ENCODE data around the gene SLIT3. TPM values are rescaled to one million over a fixed set of nuclear protein-coding genes. Genes with fewer than 3 reads are reported as not detected.

Gene SLIT3
- total RNA-seq, 2 experiments from 2014 or later: 0.15 TPM; not detected in 1

DNA sequence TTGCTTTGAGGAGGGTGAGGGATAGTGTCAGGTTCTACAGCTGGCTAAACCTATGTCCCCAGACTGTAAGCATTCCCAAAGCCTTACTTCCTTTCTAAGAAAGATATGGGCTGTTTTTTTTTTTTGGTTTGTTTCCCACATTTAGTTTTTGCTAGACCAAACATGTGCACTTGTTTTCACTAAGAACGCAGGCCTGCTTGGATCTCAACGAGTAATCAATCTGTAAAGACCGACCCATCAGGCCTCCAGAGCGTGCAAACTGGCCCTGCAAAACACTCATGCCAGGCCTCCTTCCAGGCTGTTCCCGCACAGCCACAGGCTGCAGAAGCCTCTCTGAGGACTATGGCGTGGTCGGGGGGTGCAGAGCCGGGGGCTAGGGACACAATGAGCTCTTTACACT, 416.9 kb downstream of the SLIT3 start:
- Mint-ChIP-seq H3K27ac (no peak overlapping the region), H3K27me3 (no peaks in the 10 kb centered on the region), H3K36me3 (ENCODE audit: low read depth) (no peaks in the 10 kb centered on the region), H3K9me3 (no peaks in the 10 kb centered on the region), H3K4me1 (no peaks in the 10 kb centered on the region), H3K4me3 (no peak overlapping the region)
- CTCF ChIA-PET: no interaction called here
- DNase-seq: no peak
- POLR2A ChIA-PET: no interaction called here

DNA sequence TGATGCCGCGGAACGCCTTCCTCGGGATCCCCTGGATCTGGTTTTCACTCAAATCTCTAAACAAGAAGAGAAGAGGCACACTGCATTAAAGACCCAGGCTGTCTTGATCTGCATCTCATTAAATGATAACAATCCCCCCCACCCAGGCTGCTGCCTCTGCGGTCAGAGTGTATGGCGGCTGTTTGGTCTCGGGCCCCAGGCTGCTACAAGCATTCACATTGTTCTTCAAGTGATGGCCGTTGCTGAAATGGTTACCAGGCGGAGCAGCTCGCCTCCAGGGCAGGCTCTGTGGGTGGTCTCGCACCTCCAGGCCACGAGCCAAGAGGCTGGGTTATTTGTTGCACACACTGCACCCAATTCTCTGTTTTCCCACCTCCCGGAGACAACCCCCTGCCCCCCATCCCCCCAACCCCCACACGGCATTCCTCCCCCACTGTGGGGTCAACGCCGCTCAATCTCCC, 417.6 kb downstream of the SLIT3 start:
- no peak overlapping the region for H3K27ac Mint-ChIP-seq
- POLR2A ChIA-PET: no interaction called here
- no peak overlapping the region for H3K4me3 Mint-ChIP-seq

DNA sequence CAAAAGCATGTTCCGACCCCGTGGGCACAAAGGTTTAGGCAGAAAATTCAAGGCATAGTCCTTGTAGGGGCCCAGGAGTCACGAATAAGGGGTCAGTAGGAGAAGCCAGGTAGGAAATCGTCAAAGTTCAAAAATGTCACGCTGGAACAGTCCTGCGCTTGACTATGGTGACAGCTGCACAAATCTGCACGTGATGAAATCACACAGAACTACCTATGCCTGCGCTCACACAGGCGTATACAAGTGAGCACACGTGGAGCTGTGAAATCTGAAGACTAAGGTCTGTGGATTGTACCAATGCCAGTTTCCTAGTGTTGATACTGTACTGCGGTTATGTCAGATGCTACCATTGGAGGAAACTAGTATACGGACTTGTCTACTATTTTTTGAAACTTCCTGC, 418.7 kb downstream of the SLIT3 start:
- POLR2A ChIA-PET: no interaction called here
- Mint-ChIP-seq H3K27me3 (no peaks in the 10 kb centered on the region), H3K9me3 (no peaks in the 10 kb centered on the region), H3K36me3 (ENCODE audit: low read depth) (no peaks in the 10 kb centered on the region), H3K4me3 (no peak overlapping the region), H3K4me1 (peaks cover 1% of the 10 kb centered on the region), H3K27ac (no peak overlapping the region)
- no peak for DNase-seq
- CTCF ChIA-PET: no interaction called here

More for the DNA sequence above, 417.6 kb downstream of the SLIT3 start:
- no peaks in the 10 kb centered on the region for H3K36me3 Mint-ChIP-seq (ENCODE audit: low read depth)
- H3K9me3 Mint-ChIP-seq: no peaks in the 10 kb centered on the region
- no peaks in the 10 kb centered on the region for H3K27me3 Mint-ChIP-seq
- no peak for DNase-seq
- CTCF ChIA-PET: no interaction called here
- no peaks in the 10 kb centered on the region for H3K4me1 Mint-ChIP-seq

DNA sequence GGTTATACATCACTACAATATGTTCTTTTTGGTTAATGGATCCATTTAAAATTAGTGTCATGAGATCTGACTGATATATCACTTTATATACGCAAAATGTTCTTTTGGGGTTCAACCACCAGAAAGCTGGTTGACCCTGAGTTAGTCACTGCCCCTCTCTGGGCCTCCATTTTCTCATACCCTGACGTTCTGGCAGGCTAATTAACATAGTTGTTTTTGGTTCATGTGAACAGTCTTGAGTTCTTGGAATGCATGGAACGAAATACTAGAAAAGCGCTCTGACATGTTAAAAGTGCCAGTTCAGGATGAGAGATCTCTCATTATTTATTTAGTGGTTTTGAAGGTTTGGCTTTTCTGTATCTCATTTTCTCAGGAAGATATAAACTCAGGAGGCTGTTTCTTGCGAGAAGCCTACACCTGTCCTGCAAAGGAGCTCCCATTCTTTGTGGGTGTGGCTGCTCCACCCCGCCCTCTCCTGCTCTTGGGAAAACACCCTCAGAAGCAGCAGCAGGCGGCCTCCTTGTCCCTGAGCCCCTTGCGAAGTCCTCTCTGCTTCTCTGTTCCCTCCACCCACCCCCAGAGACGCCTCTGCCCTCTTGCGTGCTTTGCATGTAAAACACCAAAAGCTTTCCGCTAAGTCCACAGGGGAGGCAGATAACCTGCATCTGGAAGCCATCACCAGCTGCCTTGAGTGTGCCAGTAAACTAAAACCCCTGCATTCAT, 419.4 kb downstream of the SLIT3 start:
- DNase-seq: no peak
- CTCF ChIA-PET: no interaction called here
- H3K36me3 Mint-ChIP-seq (ENCODE audit: low read depth): no peaks in the 10 kb centered on the region
- POLR2A ChIA-PET: no interaction called here
- no peaks in the 10 kb centered on the region for H3K9me3 Mint-ChIP-seq
- H3K4me3 Mint-ChIP-seq: no peak overlapping the region
- peaks cover 3% of the 10 kb centered on the region for H3K27me3 Mint-ChIP-seq
- H3K4me1 Mint-ChIP-seq: peaks cover 1% of the 10 kb centered on the region
- no peak overlapping the region for H3K27ac Mint-ChIP-seq

DNA sequence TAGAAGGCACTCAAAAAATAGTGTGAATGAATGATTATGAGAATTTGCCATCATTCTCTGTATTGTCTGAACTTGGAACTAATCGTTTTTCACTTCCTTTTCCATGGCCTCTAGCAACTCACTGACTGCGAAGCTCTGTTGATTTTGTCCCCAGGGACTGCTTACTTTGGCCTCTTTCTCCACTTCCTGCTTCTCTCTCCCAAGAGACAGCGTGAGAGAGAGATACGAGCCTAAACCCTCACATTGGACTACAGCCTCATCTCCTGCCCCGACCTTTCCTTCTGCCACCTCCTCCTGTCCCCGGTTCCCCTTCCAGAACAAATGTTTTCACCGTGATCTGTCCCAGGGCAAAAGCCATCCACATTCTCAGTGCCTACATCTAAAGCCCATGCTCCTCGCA, 421.0 kb downstream of the SLIT3 start:
- POLR2A ChIA-PET: no interaction called here
- DNase-seq: no peak
- peaks cover 1% of the 10 kb centered on the region for H3K4me1 Mint-ChIP-seq
- no peak overlapping the region for H3K27ac Mint-ChIP-seq
- peaks cover 6% of the 10 kb centered on the region for H3K27me3 Mint-ChIP-seq
- no peak overlapping the region for H3K4me3 Mint-ChIP-seq
- no peaks in the 10 kb centered on the region for H3K9me3 Mint-ChIP-seq
- H3K36me3 Mint-ChIP-seq (ENCODE audit: low read depth): no peaks in the 10 kb centered on the region
- CTCF ChIA-PET: no interaction called here

DNA sequence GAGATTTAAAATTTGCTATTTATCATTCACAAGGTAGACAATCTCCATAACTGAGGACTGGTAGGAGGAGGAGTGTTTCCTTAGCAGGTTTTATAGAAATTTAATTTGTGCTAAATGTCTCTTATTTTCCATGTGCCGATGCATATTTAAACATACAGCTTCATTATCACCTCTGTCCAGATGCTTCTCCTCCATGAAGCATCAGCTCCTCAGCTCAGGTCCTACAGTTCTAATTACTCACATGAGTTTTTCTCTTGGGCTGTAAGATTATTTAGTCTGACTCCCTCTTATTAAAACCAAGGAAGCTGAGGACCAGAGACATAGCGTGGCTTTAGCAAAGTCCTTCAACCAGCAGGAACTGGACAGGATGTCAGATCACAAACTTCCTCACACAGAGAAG, 421.6 kb downstream of the SLIT3 start:
- Mint-ChIP-seq H3K27ac (no peak overlapping the region), H3K4me3 (no peak overlapping the region), H3K4me1 (peaks cover 3% of the 10 kb centered on the region), H3K9me3 (no peaks in the 10 kb centered on the region), H3K27me3 (peaks cover 8% of the 10 kb centered on the region), H3K36me3 (ENCODE audit: low read depth) (no peaks in the 10 kb centered on the region)
- CTCF ChIA-PET: no interaction called here
- no peak for DNase-seq
- POLR2A ChIA-PET: no interaction called here

DNA sequence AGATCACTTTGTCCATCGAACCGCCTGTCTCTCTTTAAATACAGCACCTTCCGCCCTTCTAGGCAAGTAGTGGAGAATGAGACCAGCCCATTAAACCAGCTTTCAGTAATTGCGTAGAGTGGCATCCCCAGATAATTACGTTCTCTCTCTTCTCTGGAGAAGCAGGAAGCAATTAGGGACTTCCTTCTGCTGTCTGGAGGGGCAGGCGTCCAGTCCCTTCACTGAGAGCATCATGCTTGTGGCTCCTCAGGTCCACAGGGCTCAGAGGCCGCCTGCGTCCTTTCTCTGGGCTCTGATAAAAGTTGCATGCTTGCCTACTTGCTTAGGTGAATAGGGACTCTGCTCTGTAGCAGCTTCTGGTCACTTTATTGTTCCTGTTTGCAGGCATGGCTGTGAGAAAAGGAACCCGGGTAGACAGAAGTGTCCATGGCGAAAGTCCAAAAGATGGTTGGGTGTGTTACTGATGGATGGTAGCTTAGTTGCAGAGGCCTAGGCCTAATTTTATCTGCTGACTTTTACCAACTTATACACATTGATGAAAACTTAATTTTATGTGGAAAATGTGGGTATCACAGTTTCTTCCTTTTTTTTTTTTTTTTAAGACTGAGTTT, 422.7 kb downstream of the SLIT3 start:
- H3K4me1 Mint-ChIP-seq: peaks cover 3% of the 10 kb centered on the region
- no peak for DNase-seq
- ChIA-PET POLR2A (no interaction called here), CTCF (interaction anchor here (0.6 kb wide), 1 partner anchor 13 kb away, joined by 6 read pairs; no protein-coding TSS in a partner anchor)
- no peak overlapping the region for H3K27ac Mint-ChIP-seq
- no peak overlapping the region for H3K4me3 Mint-ChIP-seq
- H3K27me3 Mint-ChIP-seq: peaks cover 8% of the 10 kb centered on the region
- H3K9me3 Mint-ChIP-seq: no peaks in the 10 kb centered on the region
- no peaks in the 10 kb centered on the region for H3K36me3 Mint-ChIP-seq (ENCODE audit: low read depth)

DNA sequence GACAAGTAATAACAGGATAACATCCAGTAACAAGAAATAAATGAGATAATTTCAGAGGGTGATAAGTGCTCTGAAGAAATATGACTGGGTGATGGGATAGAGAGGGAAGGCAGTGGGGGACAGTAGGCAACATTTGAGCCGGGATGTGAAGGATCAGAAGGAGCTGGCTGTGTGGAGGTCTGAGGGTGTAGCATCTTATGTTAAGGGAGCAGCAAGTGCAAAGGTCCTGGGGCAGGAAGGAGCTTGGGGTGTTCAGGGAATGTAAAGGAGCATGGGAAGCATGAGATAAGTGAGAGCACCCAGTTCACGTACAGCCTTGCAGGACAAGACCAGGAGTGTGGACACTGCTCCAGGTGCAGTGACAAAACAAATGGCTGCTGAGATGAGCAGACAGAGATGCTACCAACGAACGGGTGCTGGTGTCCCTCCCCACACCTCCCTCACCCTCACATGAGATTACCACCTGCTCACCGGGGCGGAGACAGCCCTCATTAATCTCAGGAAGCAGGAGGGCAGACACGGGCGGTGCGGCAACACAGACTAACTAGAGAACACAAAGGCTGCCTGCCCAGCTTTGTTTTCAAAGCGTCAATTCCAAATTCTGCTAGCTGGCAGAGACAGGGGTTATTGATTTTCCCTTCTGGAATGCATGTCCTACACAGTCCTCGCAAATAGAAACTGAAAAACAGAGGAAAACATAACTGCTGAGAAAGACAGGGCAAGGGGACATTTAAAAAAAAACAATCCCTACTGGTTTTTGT, 423.6 kb downstream of the SLIT3 start:
- H3K36me3 Mint-ChIP-seq (ENCODE audit: low read depth): no peaks in the 10 kb centered on the region
- CTCF ChIA-PET: no interaction called here
- H3K4me1 Mint-ChIP-seq: peaks cover 3% of the 10 kb centered on the region

DNA sequence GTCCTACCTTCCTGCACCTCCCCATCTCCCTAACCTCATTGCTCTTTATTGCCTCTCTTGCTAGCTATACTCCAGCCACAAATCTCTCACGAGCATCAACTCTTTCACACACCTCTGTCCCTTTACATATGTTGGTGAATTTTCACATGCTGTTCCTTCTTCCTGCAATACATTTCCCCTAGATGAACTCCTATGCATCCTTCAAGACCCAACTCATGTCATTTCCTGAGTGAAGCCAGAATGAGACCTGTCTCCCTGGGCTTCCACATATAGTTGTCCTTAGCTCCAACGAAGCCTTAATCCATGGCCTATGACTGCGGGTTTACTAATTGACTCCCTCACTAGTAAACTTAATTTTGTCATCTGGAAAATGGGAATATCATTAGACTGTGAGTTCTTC, 424.5 kb downstream of the SLIT3 start:
- DNase-seq: no peak
- ChIA-PET POLR2A (no interaction called here), CTCF (no interaction called here)
- H3K4me3 Mint-ChIP-seq: no peak overlapping the region
- no peaks in the 10 kb centered on the region for H3K9me3 Mint-ChIP-seq
- H3K4me1 Mint-ChIP-seq: peaks cover 3% of the 10 kb centered on the region
- H3K27ac Mint-ChIP-seq: no peak overlapping the region
- H3K36me3 Mint-ChIP-seq (ENCODE audit: low read depth): no peaks in the 10 kb centered on the region
- H3K27me3 Mint-ChIP-seq: peaks cover 8% of the 10 kb centered on the region

More for the DNA sequence above, 423.6 kb downstream of the SLIT3 start:
- H3K9me3 Mint-ChIP-seq: no peaks in the 10 kb centered on the region
- no peak overlapping the region for H3K27ac Mint-ChIP-seq
- H3K27me3 Mint-ChIP-seq: peaks cover 8% of the 10 kb centered on the region
- POLR2A ChIA-PET: no interaction called here
- no peak overlapping the region for H3K4me3 Mint-ChIP-seq
- no peak for DNase-seq

DNA sequence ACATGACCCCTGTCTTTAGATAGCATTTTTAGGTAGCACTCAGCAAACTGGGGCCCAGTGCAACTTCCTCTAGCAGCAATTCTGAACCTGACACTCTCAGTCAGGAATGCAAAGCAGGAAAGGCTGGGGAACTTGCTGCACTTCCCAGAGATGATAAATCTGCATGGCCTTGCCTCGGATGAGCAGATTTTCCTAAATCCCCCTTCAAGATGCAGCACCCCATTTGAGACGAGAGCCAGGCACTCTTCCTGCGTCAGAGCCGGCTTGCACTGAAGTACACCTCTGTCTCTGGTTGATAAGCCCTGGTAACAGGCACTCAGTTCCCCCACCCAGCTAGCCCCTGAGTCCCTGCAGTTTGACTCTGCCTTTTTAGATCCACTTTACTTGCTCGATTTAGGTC, 425.1 kb downstream of the SLIT3 start:
- no peak for DNase-seq
- ChIA-PET CTCF (no interaction called here), POLR2A (no interaction called here)
- Mint-ChIP-seq H3K27ac (no peak overlapping the region), H3K4me1 (peaks cover 3% of the 10 kb centered on the region), H3K4me3 (no peak overlapping the region), H3K9me3 (no peaks in the 10 kb centered on the region), H3K27me3 (peaks cover 8% of the 10 kb centered on the region), H3K36me3 (ENCODE audit: low read depth) (no peaks in the 10 kb centered on the region)

DNA sequence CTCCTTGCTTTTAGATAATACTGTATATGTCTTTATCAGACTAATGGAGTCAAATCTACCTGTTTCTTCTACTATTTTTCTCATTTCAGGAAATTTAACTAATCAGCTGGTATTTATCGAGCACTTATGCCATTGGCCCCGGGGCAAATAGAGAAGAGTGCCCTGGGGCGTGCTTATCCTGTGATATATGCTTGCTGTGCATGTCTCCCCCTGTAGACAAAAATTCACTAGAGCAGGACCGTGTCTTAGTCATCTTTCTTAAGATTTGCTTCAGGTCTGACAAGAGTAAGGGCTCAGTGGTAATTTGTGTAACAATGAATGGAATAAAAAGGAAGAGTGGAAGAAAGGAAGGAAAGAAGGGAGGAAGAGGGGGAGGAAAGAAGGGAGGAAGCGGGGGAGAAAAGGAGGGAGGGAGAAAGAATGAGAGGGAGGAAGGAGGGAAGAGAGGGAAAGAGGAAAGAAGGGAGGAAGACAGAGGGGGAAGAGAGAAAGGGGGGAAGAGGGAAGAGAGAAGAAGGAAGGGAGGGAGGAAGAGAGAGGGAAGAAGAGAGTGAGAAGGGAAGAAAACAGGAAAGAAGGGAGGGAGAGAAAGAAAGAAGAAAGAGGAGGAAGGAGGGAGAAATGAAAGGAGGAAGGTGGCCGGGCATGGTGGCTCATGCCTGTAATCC, 426.1 kb downstream of the SLIT3 start:
- Mint-ChIP-seq H3K4me3 (no peak overlapping the region), H3K9me3 (no peaks in the 10 kb centered on the region), H3K27me3 (peaks cover 8% of the 10 kb centered on the region), H3K36me3 (ENCODE audit: low read depth) (no peaks in the 10 kb centered on the region), H3K4me1 (peaks cover 3% of the 10 kb centered on the region), H3K27ac (no peak overlapping the region)
- POLR2A ChIA-PET: no interaction called here
- CTCF ChIA-PET: no interaction called here
- no peak for DNase-seq

DNA sequence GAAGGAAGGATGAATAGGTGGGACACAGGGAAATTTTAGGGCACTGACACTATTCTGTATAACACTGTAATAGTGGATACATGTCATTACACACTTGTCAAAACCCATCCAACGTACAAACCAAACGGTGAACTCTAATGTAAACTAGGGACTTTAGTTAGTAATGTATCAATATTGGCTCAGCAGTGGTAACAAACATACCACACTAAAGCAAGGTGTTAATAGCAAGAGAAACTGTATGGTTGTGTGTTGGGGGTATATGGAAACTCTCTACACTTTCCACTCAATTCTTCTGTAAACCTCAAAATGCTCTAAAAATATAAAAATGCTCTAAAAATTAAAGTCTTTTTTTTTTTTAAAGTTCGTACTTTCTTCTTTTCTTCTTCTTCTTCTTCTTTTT, 428.7 kb downstream of the SLIT3 start:
- CTCF ChIA-PET: no interaction called here
- DNase-seq: no peak
- Mint-ChIP-seq H3K36me3 (ENCODE audit: low read depth) (no peaks in the 10 kb centered on the region), H3K4me3 (no peak overlapping the region), H3K4me1 (peaks cover 2% of the 10 kb centered on the region), H3K27me3 (peaks cover 8% of the 10 kb centered on the region), H3K9me3 (no peaks in the 10 kb centered on the region), H3K27ac (no peak overlapping the region)
- POLR2A ChIA-PET: no interaction called here

DNA sequence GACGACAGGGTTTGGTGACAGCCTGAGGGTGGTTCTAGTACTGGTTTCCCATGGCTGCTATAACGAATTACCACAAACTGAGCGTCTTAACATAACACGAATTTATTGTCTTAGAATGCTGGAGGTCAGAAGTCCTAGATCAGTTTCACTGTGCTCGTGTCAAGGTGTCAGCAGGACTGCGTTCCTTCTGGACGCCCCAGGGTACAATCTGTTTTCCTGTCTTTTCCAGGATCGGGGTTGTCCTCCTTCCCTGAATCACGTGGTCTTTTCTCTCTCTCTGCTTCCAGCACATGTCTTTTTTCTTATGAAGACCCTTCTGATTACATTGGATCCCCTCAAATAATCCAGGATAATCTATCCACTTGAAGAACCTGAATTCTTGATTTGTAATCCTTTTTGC, 430.0 kb downstream of the SLIT3 start:
- H3K36me3 Mint-ChIP-seq (ENCODE audit: low read depth): no peaks in the 10 kb centered on the region
- peaks cover 2% of the 10 kb centered on the region for H3K27me3 Mint-ChIP-seq
- ChIA-PET CTCF (no interaction called here), POLR2A (no interaction called here)
- H3K9me3 Mint-ChIP-seq: no peaks in the 10 kb centered on the region
- no peak overlapping the region for H3K4me3 Mint-ChIP-seq
- no peak for DNase-seq
- no peak overlapping the region for H3K27ac Mint-ChIP-seq
- H3K4me1 Mint-ChIP-seq: peaks cover 2% of the 10 kb centered on the region
